ENCODE measurements around the gene SOCS7. TPM values are rescaled to one million over a fixed set of nuclear protein-coding genes. Genes with fewer than 3 reads are reported as not detected.
A peak's percentile ranks its signal among the peaks of the same experiment; 100 is the strongest.

SOCS7 gene
- total RNA-seq, 2 experiments from 2014 or later: 13.7 to 16.9 TPM

DNA sequence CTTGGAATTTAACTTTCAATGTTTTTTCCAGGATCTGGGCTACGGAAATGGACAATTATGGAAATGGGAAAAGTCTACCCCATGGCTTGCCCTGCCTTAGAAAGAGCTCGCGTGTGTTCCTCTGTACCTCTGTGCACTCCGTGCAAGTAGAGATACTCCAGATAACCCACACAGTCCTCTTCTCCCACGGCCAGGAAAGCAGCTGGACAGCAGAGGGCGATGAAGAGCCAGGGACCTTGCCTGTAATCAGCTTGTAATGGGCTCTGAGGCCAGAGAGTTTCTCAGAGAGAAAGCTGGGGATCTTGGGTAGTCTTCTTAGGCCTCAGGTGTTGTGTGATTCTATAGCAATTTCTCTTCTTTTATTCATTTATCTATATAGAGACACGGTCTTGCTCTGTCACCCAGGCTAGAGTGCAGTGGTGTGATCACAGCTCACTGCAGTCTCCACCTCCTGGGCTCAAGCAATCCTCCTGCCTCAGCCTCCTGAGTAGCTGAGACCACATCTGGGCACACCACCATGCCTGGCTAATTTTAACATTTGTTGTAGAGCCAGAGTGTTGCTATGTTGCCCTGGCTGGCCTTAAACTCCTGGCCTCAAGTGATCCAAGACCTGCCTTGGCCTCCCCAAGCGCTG lies 2.4 kb upstream of the SOCS7 start:
- peaks cover 27% of the 10 kb centered on the region for H3K4me1 Mint-ChIP-seq (ENCODE audit: low read depth)
- peak overlapping the region; percentile 99 for H3K4me3 Mint-ChIP-seq
- Histone ChIP-seq H3K27ac (ENCODE audit: low read depth in 1 of 2, low read length in 2 of 2) (no peak overlapping the region), H3K9me3 (ENCODE audit: control insufficient read depth in 1 of 2, insufficient read depth in 1 of 2, low read length in 2 of 2) (no peaks in the 10 kb centered on the region), H3K36me3 (ENCODE audit: insufficient read depth, low read length) (no peaks in the 10 kb centered on the region), H3K4me1 (ENCODE audit: insufficient read depth, low read length) (peaks cover 25% of the 10 kb centered on the region), H3K27me3 (ENCODE audit: control insufficient read depth in 1 of 2, insufficient read depth in 2 of 2, low read length in 2 of 2) (no peaks in the 10 kb centered on the region), H3K4me3 (ENCODE audit: low read length) (no peak overlapping the region)
- intact Hi-C loops (cut with DNase I, micrococcal nuclease): loop anchor here in 1 of 2 experiments (1.0 kb wide), 1 partner anchor 65 kb away; no protein-coding TSS in a partner anchor
- ATAC-seq (ENCODE audit: poor library complexity) (peak; percentile 63), DNase-seq (peak; percentile 70 to 90 (median 83))
- TF ChIP-seq, protein P1, sequence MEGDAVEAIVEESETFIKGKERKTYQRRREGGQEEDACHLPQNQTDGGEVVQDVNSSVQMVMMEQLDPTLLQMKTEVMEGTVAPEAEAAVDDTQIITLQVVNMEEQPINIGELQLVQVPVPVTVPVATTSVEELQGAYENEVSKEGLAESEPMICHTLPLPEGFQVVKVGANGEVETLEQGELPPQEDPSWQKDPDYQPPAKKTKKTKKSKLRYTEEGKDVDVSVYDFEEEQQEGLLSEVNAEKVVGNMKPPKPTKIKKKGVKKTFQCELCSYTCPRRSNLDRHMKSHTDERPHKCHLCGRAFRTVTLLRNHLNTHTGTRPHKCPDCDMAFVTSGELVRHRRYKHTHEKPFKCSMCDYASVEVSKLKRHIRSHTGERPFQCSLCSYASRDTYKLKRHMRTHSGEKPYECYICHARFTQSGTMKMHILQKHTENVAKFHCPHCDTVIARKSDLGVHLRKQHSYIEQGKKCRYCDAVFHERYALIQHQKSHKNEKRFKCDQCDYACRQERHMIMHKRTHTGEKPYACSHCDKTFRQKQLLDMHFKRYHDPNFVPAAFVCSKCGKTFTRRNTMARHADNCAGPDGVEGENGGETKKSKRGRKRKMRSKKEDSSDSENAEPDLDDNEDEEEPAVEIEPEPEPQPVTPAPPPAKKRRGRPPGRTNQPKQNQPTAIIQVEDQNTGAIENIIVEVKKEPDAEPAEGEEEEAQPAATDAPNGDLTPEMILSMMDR (IDR thresholded peaks at IDR 0.05): peak; percentile 85
- H3K27ac Mint-ChIP-seq: no peak overlapping the region
- peaks cover under 1% of the 10 kb centered on the region for H3K27me3 Mint-ChIP-seq
- H3K36me3 Mint-ChIP-seq (ENCODE audit: low read depth): peaks cover 4% of the 10 kb centered on the region
- H3K9me3 Mint-ChIP-seq: no peaks in the 10 kb centered on the region
- ChIA-PET POLR2A (interaction anchor here (0.6 to 1.7 kb wide), 2 partner anchors 64 to 65 kb away, joined by 3 to 14 read pairs; no protein-coding TSS in a partner anchor), CTCF (interaction anchor here (0.5 to 4.8 kb wide), 14 partner anchors 11 to 160 kb away, joined by 3 to 64 read pairs (median 4); no protein-coding TSS in a partner anchor)

DNA sequence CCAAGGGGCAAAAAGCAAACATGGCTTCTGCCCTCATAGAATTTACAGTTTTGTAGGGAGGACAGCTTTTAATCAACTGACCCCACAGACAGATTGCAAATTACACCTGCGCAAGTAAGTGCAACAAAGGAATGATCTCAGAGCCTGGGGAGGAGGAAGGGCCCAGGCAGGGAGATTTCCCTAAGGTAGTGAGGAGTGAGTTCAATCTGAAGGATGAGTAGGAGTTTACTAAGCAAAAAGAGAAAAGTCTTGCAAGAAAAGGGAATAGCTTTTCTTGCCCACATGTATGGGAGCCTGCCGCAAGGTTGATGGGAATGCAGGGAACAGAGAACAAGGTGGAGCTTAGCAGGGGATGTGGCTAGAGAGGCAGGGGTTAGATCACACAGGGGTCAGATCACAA lies 1.6 kb upstream of the SOCS7 start:
- Histone ChIP-seq H3K9me3 (ENCODE audit: control insufficient read depth in 1 of 2, insufficient read depth in 1 of 2, low read length in 2 of 2) (no peaks in the 10 kb centered on the region), H3K4me1 (ENCODE audit: insufficient read depth, low read length) (peaks cover 30% of the 10 kb centered on the region), H3K36me3 (ENCODE audit: insufficient read depth, low read length) (no peaks in the 10 kb centered on the region), H3K4me3 (ENCODE audit: low read length) (no peak overlapping the region), H3K27me3 (ENCODE audit: control insufficient read depth in 1 of 2, insufficient read depth in 2 of 2, low read length in 2 of 2) (no peaks in the 10 kb centered on the region), H3K27ac (ENCODE audit: low read depth in 1 of 2, low read length in 2 of 2) (no peak overlapping the region)
- Mint-ChIP-seq H3K9me3 (no peaks in the 10 kb centered on the region), H3K36me3 (ENCODE audit: low read depth) (peaks cover 4% of the 10 kb centered on the region), H3K27ac (no peak overlapping the region), H3K27me3 (no peaks in the 10 kb centered on the region), H3K4me1 (ENCODE audit: low read depth) (peaks cover 35% of the 10 kb centered on the region), H3K4me3 (peak overlapping the region; percentile 99)
- ChIA-PET CTCF (interaction anchor here (1.0 to 4.8 kb wide), 3 partner anchors 54 to 63 kb away, joined by 3 to 64 read pairs (median 4); no protein-coding TSS in a partner anchor), POLR2A (interaction anchor here (1.7 kb wide), 1 partner anchor 64 kb away, joined by 14 read pairs; no protein-coding TSS in a partner anchor)
- no peak for DNase-seq
- ATAC-seq (ENCODE audit: poor library complexity): no peak
- TF ChIP-seq, protein P1 (IDR thresholded peaks at IDR 0.05): no peak
- intact Hi-C loops (cut with DNase I, micrococcal nuclease): loop anchor here in 1 of 2 experiments (5.0 to 10.0 kb wide), 3 partner anchors 55 to 207 kb away; partner anchors contain the start of gene MRPL45

DNA sequence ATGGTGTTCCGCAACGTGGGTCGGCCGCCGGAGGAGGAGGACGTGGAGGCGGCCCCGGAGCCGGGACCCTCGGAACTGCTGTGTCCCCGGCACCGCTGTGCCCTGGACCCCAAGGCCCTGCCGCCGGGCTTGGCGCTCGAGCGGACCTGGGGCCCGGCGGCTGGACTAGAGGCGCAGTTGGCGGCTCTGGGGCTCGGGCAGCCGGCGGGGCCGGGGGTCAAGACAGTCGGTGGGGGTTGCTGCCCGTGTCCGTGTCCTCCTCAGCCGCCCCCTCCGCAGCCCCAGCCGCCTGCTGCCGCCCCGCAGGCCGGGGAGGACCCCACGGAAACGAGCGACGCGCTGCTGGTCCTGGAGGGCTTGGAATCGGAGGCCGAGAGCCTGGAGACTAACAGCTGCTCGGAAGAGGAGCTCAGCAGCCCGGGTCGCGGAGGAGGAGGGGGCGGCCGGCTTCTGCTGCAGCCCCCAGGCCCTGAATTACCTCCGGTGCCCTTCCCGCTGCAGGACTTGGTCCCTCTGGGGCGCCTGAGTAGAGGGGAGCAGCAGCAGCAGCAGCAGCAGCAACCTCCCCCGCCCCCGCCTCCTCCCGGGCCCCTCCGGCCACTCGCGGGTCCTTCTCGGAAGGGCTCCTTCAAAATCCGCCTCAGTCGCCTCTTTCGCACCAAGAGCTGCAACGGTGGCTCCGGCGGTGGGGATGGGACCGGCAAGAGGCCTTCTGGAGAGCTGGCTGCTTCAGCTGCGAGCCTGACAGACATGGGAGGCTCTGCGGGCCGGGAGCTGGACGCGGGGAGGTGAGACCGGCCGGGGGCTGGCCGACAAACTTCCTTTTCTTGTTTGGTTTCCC lies 821 bp downstream of the SOCS7 start:
- CTCF ChIA-PET: interaction anchor here (2.6 to 4.8 kb wide), 2 partner anchors 61 to 62 kb away, joined by 10 to 64 read pairs; no protein-coding TSS in a partner anchor
- no peaks in the 10 kb centered on the region for H3K9me3 Mint-ChIP-seq
- Histone ChIP-seq H3K36me3 (ENCODE audit: insufficient read depth, low read length) (no peaks in the 10 kb centered on the region), H3K4me3 (ENCODE audit: low read length) (peak overlapping the region; percentile 67), H3K9me3 (ENCODE audit: control insufficient read depth in 1 of 2, insufficient read depth in 1 of 2, low read length in 2 of 2) (no peaks in the 10 kb centered on the region), H3K27ac (ENCODE audit: low read depth in 1 of 2, low read length in 2 of 2) (no peak overlapping the region), H3K4me1 (ENCODE audit: insufficient read depth, low read length) (peaks cover 34% of the 10 kb centered on the region), H3K27me3 (ENCODE audit: control insufficient read depth in 1 of 2, insufficient read depth in 2 of 2, low read length in 2 of 2) (no peaks in the 10 kb centered on the region)
- TF ChIP-seq, protein P1 (IDR thresholded peaks at IDR 0.05): no peak
- POLR2A ChIA-PET: interaction anchor here (0.7 to 1.4 kb wide), 3 partner anchors 37 to 1110 kb away, joined by 3 read pairs; no protein-coding TSS in a partner anchor
- peaks cover 4% of the 10 kb centered on the region for H3K36me3 Mint-ChIP-seq (ENCODE audit: low read depth)
- H3K4me1 Mint-ChIP-seq (ENCODE audit: low read depth): peaks cover 58% of the 10 kb centered on the region
- peak overlapping the region; percentile 54 for H3K27ac Mint-ChIP-seq
- intact Hi-C loops (cut with DNase I, micrococcal nuclease): loop anchor here in 1 of 2 experiments (5.0 to 10.0 kb wide), 3 partner anchors 58 to 205 kb away; partner anchors contain the start of gene MRPL45
- DNase-seq: peak in 9 of 14 experiments; percentile 3 to 42 (median 8)
- H3K4me3 Mint-ChIP-seq: peak overlapping the region; percentile 87
- H3K27me3 Mint-ChIP-seq: no peaks in the 10 kb centered on the region
- ATAC-seq (ENCODE audit: poor library complexity): no peak

All from CD4-positive, alpha-beta T cell (primary cell).